ENCODE results near the gene MICAL2. TPM values are rescaled to one million over a fixed set of nuclear protein-coding genes. Genes with fewer than 3 reads are reported as not detected.

Gene MICAL2
- total and polyA plus RNA-seq, 8 donors, result 4.8 to 38.8 (median 26.5) TPM

DNA sequence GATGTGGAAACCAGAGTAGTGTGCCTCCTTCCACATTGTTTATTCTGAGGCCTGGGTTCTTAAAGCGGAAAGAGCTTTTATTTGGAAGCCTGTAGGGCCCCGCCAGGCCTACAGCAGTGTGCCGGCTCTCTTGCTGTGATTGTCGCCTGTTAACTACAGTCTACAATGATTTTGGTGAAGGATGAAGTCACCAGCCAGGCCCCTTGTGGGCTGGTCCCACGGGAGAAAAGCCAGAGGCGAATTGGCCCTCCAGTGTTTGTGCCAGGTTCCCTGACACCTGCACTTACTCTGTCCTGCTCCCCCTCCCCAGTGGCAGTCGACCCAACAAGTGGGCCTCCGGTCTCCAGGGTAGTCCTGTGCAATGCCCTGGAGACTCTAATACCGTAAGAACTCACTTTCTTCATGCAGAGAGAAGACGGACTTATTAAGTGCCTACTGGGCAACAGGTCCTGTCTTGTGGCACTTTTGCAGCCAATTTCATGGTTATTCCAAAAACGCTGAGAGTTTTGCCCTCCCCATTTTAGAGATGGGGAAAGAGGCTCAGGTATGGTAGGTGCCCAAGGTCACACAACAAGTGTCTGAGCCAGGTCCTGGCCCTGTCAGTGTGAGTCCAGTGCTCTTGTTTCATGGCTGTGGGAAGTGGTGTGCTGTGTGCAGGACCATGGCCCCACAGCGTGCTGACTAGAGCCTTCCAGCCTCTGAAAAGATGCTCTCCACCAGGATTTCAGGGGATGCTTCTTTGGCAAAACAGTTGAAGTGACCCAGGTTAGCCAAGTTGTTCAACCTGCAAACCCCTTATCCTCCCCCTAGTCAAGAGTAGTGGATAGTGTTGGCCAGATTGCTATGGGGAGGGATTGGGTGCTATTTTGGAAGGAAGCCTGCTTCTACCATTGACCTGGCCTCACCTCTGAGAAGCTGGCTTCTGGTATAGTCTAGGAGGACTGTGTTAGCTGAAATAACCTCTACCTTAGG lies 1.4 kb downstream of the MICAL2 start:
- H3K9me3 ChIP-seq, result no peaks in the 10 kb centered on the region
- ATAC-seq (no peak), FAIRE-seq (no peak), DNase-seq (no peak)
- no peaks in the 10 kb centered on the region for H3K27me3 ChIP-seq
- 71 to 74% methylated on average over 12 of the region's 12 CpGs for WGBS, 2 donors
- H3K4me1 ChIP-seq, result no peaks in the 10 kb centered on the region
- intact Hi-C loops (cut with DNase I), result no loop called here
- no peaks in the 10 kb centered on the region for H3K36me3 ChIP-seq
- TF ChIP-seq, protein P1, sequence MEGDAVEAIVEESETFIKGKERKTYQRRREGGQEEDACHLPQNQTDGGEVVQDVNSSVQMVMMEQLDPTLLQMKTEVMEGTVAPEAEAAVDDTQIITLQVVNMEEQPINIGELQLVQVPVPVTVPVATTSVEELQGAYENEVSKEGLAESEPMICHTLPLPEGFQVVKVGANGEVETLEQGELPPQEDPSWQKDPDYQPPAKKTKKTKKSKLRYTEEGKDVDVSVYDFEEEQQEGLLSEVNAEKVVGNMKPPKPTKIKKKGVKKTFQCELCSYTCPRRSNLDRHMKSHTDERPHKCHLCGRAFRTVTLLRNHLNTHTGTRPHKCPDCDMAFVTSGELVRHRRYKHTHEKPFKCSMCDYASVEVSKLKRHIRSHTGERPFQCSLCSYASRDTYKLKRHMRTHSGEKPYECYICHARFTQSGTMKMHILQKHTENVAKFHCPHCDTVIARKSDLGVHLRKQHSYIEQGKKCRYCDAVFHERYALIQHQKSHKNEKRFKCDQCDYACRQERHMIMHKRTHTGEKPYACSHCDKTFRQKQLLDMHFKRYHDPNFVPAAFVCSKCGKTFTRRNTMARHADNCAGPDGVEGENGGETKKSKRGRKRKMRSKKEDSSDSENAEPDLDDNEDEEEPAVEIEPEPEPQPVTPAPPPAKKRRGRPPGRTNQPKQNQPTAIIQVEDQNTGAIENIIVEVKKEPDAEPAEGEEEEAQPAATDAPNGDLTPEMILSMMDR (IDR thresholded peaks at IDR 0.05), result no peak
- peak overlapping the region in 3 of 4 donors; percentile 78 to 84 (median 81) for H3K4me3 ChIP-seq
- H3K27ac ChIP-seq, result no peak overlapping the region

DNA sequence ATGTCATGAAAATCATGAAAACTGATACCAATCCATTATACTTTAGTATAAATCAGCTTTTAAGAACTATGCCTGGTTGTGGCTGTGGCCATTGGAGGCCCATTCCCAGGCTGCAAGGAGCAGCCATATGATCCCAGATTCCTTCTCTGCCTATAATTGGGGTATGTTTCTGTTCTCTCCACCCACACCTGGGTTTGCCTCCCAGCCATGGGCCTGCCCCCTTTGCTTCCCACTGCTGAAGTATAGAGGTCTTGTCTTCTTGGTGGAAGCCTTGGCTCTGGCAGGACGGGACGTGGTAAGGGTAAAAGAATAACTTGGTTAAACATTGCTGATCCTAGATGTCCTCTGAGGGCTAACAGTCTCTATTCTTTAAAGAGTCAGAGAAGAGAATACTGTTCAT lies 2.4 kb downstream of the MICAL2 start:
- WGBS, 2 donors, result 83 to 91% methylated on average over 2 of the region's 2 CpGs
- Histone ChIP-seq H3K9me3 (no peaks in the 10 kb centered on the region), H3K4me3 (no peak overlapping the region), H3K27me3 (no peaks in the 10 kb centered on the region), H3K27ac (no peak overlapping the region), H3K36me3 (no peaks in the 10 kb centered on the region), H3K4me1 (no peaks in the 10 kb centered on the region)
- FAIRE-seq, result no peak
- DNase-seq, result no peak
- ATAC-seq, result no peak
- intact Hi-C loops (cut with DNase I), result no loop called here
- TF ChIP-seq, protein P1 (IDR thresholded peaks at IDR 0.05), result no peak

DNA sequence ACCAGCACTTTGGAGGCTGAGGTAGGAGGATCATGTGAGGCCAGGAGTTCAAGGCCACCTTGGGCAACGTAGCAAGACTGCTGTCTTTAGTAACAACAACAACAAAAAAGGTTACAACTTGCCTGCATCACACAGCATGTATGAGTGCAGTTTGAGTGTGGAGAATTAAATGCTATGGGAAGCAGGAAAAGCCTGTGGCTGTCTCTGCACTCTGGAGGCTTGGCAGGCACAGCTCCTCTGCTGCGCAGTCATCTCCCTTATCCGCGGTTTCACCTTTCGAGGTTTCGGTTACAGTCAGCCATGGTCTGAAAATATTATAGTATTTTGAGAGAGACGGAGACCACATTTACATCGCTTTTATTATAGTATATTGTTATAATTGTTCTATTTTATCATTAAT lies 2.9 kb downstream of the MICAL2 start:
- TF ChIP-seq, protein P1 (IDR thresholded peaks at IDR 0.05), result no peak
- ATAC-seq (no peak), DNase-seq (no peak), FAIRE-seq (no peak)
- intact Hi-C loops (cut with DNase I), result no loop called here
- H3K4me1 ChIP-seq, result peaks cover 0 to under 1% (median 0%) of the 10 kb centered on the region in 3 donors
- WGBS, 2 donors, result 90 to 93% methylated on average over 8 of the region's 8 CpGs
- H3K4me3 ChIP-seq, result no peak overlapping the region
- H3K36me3 ChIP-seq, result no peaks in the 10 kb centered on the region
- no peaks in the 10 kb centered on the region for H3K27me3 ChIP-seq
- H3K9me3 ChIP-seq, result no peaks in the 10 kb centered on the region
- no peak overlapping the region for H3K27ac ChIP-seq

DNA sequence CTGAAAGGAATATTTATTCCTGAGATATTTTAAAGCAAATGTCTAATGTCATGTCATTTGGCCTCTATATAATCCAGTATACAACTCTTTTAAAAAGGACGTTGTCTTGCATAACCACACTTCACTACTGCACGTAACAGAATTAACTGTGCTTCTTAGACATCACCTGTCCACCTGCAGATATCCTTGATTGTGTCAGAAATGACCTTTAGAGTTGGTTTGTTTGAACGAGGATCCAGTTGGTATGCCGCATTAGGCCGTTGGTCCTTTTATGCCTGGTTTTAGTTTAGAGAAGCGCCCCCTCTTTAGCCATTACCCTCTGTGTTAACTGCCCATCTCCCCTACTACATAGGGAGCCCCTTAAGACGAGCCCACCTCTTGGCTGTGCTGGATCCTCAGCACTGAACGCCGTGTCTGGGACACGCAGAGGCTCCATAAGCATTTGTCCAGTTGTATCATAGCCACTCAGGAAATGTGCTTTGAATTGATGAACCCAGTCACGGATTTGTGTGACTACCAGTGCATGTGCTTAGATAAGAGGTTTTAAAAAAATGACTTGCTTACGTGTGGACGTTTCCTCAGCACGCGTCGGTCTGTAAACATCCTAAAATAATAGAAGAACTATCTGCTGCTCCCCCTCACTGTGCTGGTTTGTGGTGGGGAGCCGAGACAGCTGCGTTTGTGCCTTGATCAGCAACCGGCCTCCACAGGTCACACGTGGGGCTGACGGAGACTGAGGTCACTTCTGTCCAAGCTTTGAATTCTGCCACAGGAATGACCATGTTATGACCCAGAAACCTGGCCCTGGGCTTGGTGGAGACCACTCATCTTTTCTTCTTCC lies 4.0 kb downstream of the MICAL2 start:
- Histone ChIP-seq H3K4me3 (no peak overlapping the region), H3K27me3 (no peaks in the 10 kb centered on the region), H3K36me3 (no peaks in the 10 kb centered on the region), H3K9me3 (no peaks in the 10 kb centered on the region), H3K27ac (no peak overlapping the region), H3K4me1 (peaks cover 0 to 4% (median 3%) of the 10 kb centered on the region in 3 donors)
- FAIRE-seq (no peak), ATAC-seq (no peak), DNase-seq (no peak)
- WGBS, 2 donors, result 78 to 80% methylated on average over 21 of the region's 21 CpGs
- intact Hi-C loops (cut with DNase I), result loop anchor here in 1 of 3 donors (5.0 kb wide), 1 partner anchor 123 kb away; no protein-coding TSS in a partner anchor
- TF ChIP-seq, protein P1 (IDR thresholded peaks at IDR 0.05), result no peak
